HL-60 (cell line): ENCODE results near the gene ANP32B.
"Not testable (repeated sequence)": the region's sequence is repeated elsewhere in the genome, so short reads cannot be mapped to it uniquely, and the experiment has no call there.

Source experiments
- DNase-seq, 2 experiments: peaks; one replicate each; pipeline ENCODE4 v3.0.0-alpha.2; 2010 to 2020; ENCODE audit warnings: low read depth in 1 of 2, low spot score in 1 of 2
- H3K27ac ChIP-seq: fragments of 250-450 bp; sonication (Bioruptor Pico); replicated peaks from 2 replicates; pipeline ENCODE4 v1.5.1; 2020; ENCODE audit warnings: mild to moderate bottlenecking, moderate library complexity
- H3K27me3 ChIP-seq: fragments of 250-450 bp; sonication (Bioruptor Pico); 2 replicates; pipeline ENCODE4 v1.5.1; 2021; ENCODE audit warnings: mild to moderate bottlenecking, moderate library complexity; ENCODE audit not compliant: insufficient read depth, poor library complexity, severe bottlenecking
- H3K4me3 ChIP-seq: replicated peaks from 2 replicates; pipeline ENCODE4 v1.5.1; 2011; ENCODE audit warnings: mild to moderate bottlenecking, control low read depth, low read length; ENCODE audit not compliant: insufficient read depth
- CTCF ChIP-seq: IDR thresholded peaks from one replicate; pipeline ENCODE4 v1.5.1; 2011; ENCODE audit warnings: low read length, control low read depth, inconsistent platforms; ENCODE audit not compliant: insufficient read depth
- GABPA ChIP-seq: IDR thresholded peaks from 2 replicates; pipeline ENCODE4 v1.6.1; 2012; ENCODE audit warnings: low read depth
- POLR2AphosphoS5 ChIP-seq: IDR thresholded peaks from 2 replicates; pipeline ENCODE4 v1.6.1; 2012; ENCODE audit warnings: low read depth
- REST ChIP-seq: IDR thresholded peaks from 2 replicates; pipeline ENCODE4 v1.6.1; 2012; ENCODE audit warnings: low read depth; ENCODE audit not compliant: insufficient replicate concordance
- SPI1 ChIP-seq: IDR thresholded peaks from 2 replicates; pipeline ENCODE4 v1.6.1; 2012; ENCODE audit warnings: low read depth, mild to moderate bottlenecking, borderline replicate concordance

The ANP32B gene

GRCh38 chr9:97972753-97973152, 10.4 kb upstream of the ANP32B start:
- no peak for DNase-seq
- TF ChIP-seq POLR2AphosphoS5: no peak
- TF ChIP-seq REST: no peak
- TF ChIP-seq SPI1: no peak
- TF ChIP-seq CTCF: no peak
- no peak for TF ChIP-seq GABPA
- Histone ChIP-seq H3K27ac (no peak overlapping the region), H3K4me3 (no peak overlapping the region), H3K27me3 (no peaks in the 10 kb centered on the region)

- no peak overlapping the region for H3K4me3 ChIP-seq
- no peaks in the 10 kb centered on the region for H3K27me3 ChIP-seq
- no peak overlapping the region for H3K27ac ChIP-seq
- no peak for DNase-seq
- TF ChIP-seq SPI1 (no peak), GABPA (no peak), REST (no peak), POLR2AphosphoS5 (no peak), CTCF (no peak)
Measured at GRCh38 chr9:97975376-97975775, 7.8 kb upstream of the ANP32B start.

GRCh38 chr9:97976633-97977032, 6.5 kb upstream of the ANP32B start:
- DNase-seq, H3K27me3 ChIP-seq, H3K4me3 ChIP-seq, H3K27ac ChIP-seq: not testable (repeated sequence)

GRCh38 chr9:97978371-97979130, 4.6 kb upstream of the ANP32B start:
- H3K4me3 ChIP-seq: no peak overlapping the region
- H3K27me3 ChIP-seq: no peaks in the 10 kb centered on the region
- no peak for DNase-seq
- TF ChIP-seq SPI1 (no peak), GABPA (no peak), POLR2AphosphoS5 (no peak), REST (no peak), CTCF (no peak)
- no peak overlapping the region for H3K27ac ChIP-seq
